ENCODE measurements around the gene PLEKHO2.

Gene PLEKHO2

GRCh38 chr15:64883997-64884511 lies 42.3 kb downstream of the PLEKHO2 start:
- TF ChIP-seq Cebpa-rat (IDR thresholded peaks at IDR 0.05), result no peak
- Histone ChIP-seq H3K4me1 (peaks cover 31 to 100% (median 39%) of the 10 kb centered on the region in 10 experiments), H3K27ac (peak overlapping the region; percentile 20 to 99 (median 72); a peak in 21 of 22 replicates), H3K4me3 (0 out of 20 replicates have a peak overlapping the region, but pooled peaks of 1 of the 10 experiments have one; percentile 12), H3K36me3 (no peaks in the 10 kb centered on the region), H4K20me1 (no peaks in the 10 kb centered on the region), H3K4me2 (peak overlapping the region; percentile 65 to 92 (median 81)), H3K27me3 (no peaks in the 10 kb centered on the region), H3K9me3 (replicated peaks in 1 of 11) (no peaks in the 10 kb centered on the region), H3K9ac (peak overlapping the region in 10 of 11 experiments; percentile 22 to 89 (median 58); a peak in 20 of 22 replicates)

- Histone ChIP-seq H3K9ac (peak overlapping the region in 4 of 11 experiments; percentile 70 to 89 (median 83); a peak in 4 of 22 replicates), H3K4me2 (peak overlapping the region in 8 of 11 experiments; percentile 65 to 90 (median 83); a peak in 15 of 22 replicates), H4K20me1 (no peaks in the 10 kb centered on the region), H3K4me3 (no peak overlapping the region), H3K9me3 (replicated peaks in 1 of 11) (no peaks in the 10 kb centered on the region), H3K36me3 (no peaks in the 10 kb centered on the region), H3K4me1 (peaks cover 29 to 100% (median 39%) of the 10 kb centered on the region in 10 experiments), H3K27me3 (no peaks in the 10 kb centered on the region), H3K27ac (peak overlapping the region in 8 of 11 experiments; percentile 61 to 99 (median 78); a peak in 11 of 22 replicates)
- no peak for TF ChIP-seq Cebpa-rat (IDR thresholded peaks at IDR 0.05)
Observed at GRCh38 chr15:64884679-64885078, 43.0 kb downstream of the PLEKHO2 start.

GRCh38 chr15:64888336-64888735 lies 46.6 kb downstream of the PLEKHO2 start:
- H3K9me3 ChIP-seq (replicated peaks in 1 of 11), result no peaks in the 10 kb centered on the region
- no peaks in the 10 kb centered on the region for H3K36me3 ChIP-seq
- peak overlapping the region in 2 of 11 experiments; percentile 49 to 66; a peak in 5 of 22 replicates for H3K4me2 ChIP-seq
- TF ChIP-seq Cebpa-rat (IDR thresholded peaks at IDR 0.05), result no peak
- no peaks in the 10 kb centered on the region for H4K20me1 ChIP-seq
- no peak overlapping the region for H3K4me3 ChIP-seq
- H3K27ac ChIP-seq, result peak overlapping the region in 5 of 11 experiments; percentile 20 to 45 (median 28); a peak in 7 of 22 replicates
- no peaks in the 10 kb centered on the region for H3K27me3 ChIP-seq
- H3K9ac ChIP-seq, result peak overlapping the region in 2 of 11 experiments; percentile 4 to 46; a peak in 3 of 22 replicates
- H3K4me1 ChIP-seq, result peaks cover 37 to 100% (median 46%) of the 10 kb centered on the region in 10 experiments

- no peaks in the 10 kb centered on the region for H3K9me3 ChIP-seq (replicated peaks in 1 of 11)
- TF ChIP-seq Cebpa-rat (IDR thresholded peaks at IDR 0.05), result no peak
- no peaks in the 10 kb centered on the region for H4K20me1 ChIP-seq
- H3K4me3 ChIP-seq, result peak overlapping the region in 1 of 10 experiments; percentile 2; a peak in 1 of 20 replicates
- no peaks in the 10 kb centered on the region for H3K36me3 ChIP-seq
- H3K9ac ChIP-seq, result peak overlapping the region; percentile 5 to 95 (median 83); a peak in 16 of 22 replicates
- H3K27me3 ChIP-seq, result no peaks in the 10 kb centered on the region
- H3K4me1 ChIP-seq, result peaks cover 50 to 94% (median 54%) of the 10 kb centered on the region in 10 experiments
- peak overlapping the region; percentile 88 to 99 (median 96) for H3K27ac ChIP-seq
- peak overlapping the region; percentile 92 to 100 (median 97) for H3K4me2 ChIP-seq
Observed at GRCh38 chr15:64891561-64891960, 49.8 kb downstream of the PLEKHO2 start.

- H3K4me3 ChIP-seq, result peak overlapping the region; percentile 29 to 63 (median 54); a peak in 17 of 20 replicates
- H3K27me3 ChIP-seq, result no peaks in the 10 kb centered on the region
- no peaks in the 10 kb centered on the region for H4K20me1 ChIP-seq
- no peaks in the 10 kb centered on the region for H3K9me3 ChIP-seq (replicated peaks in 1 of 11)
- H3K9ac ChIP-seq, result peak overlapping the region; percentile 81 to 95 (median 85)
- TF ChIP-seq Cebpa-rat (IDR thresholded peaks at IDR 0.05), result no peak
- peak overlapping the region; percentile 92 to 100 (median 97) for H3K4me2 ChIP-seq
- H3K4me1 ChIP-seq, result peaks cover 64 to 95% (median 68%) of the 10 kb centered on the region in 10 experiments
- H3K36me3 ChIP-seq, result no peaks in the 10 kb centered on the region
- peak overlapping the region; percentile 88 to 99 (median 96) for H3K27ac ChIP-seq
Observed at GRCh38 chr15:64892847-64893403, 51.2 kb downstream of the PLEKHO2 start.

- Histone ChIP-seq H3K36me3 (no peaks in the 10 kb centered on the region), H3K27ac (peak overlapping the region; percentile 88 to 99 (median 96))
Observed at GRCh38 chr15:64893481-64894394, 52.0 kb downstream of the PLEKHO2 start.

GRCh38 chr15:64894395-64895056 lies 52.8 kb downstream of the PLEKHO2 start:
- Histone ChIP-seq H4K20me1 (no peaks in the 10 kb centered on the region), H3K27me3 (no peaks in the 10 kb centered on the region), H3K9ac (peak overlapping the region; percentile 81 to 95 (median 85)), H3K27ac (peak overlapping the region; percentile 88 to 99 (median 96)), H3K4me3 (peak overlapping the region; percentile 32 to 68 (median 59)), H3K4me1 (peaks cover 66 to 95% (median 74%) of the 10 kb centered on the region in 10 experiments), H3K4me2 (peak overlapping the region; percentile 92 to 100 (median 97)), H3K9me3 (replicated peaks in 1 of 11) (no peaks in the 10 kb centered on the region), H3K36me3 (no peaks in the 10 kb centered on the region)
- no peak for TF ChIP-seq Cebpa-rat (IDR thresholded peaks at IDR 0.05)

More at GRCh38 chr15:64893481-64894394, 52.0 kb downstream of the PLEKHO2 start:
- Histone ChIP-seq H3K4me3 (peak overlapping the region; percentile 29 to 68 (median 59); a peak in 19 of 20 replicates), H3K4me2 (peak overlapping the region; percentile 92 to 100 (median 97)), H3K27me3 (no peaks in the 10 kb centered on the region), H4K20me1 (no peaks in the 10 kb centered on the region), H3K9ac (peak overlapping the region; percentile 81 to 95 (median 85)), H3K4me1 (peaks cover 66 to 95% (median 74%) of the 10 kb centered on the region in 10 experiments), H3K9me3 (replicated peaks in 1 of 11) (no peaks in the 10 kb centered on the region)
- TF ChIP-seq Cebpa-rat (IDR thresholded peaks at IDR 0.05), result peak in 5 of 11 experiments; percentile 9 to 84 (median 31); a peak in 5 of 22 replicates
